HPDE6-E6E7 (cell line): Measurements from ENCODE around the gene CDC25C.

Source experiments
- DNase-seq: peaks from one replicate; pipeline ENCODE4 v3.0.0; 2011; ENCODE audit warnings: missing footprints; ENCODE audit errors: extremely low spot score

CDC25C gene

GRCh38 chr5:138331449-138332368 is at the start of gene CDC25C:
CDC25C (minus strand) TSS chr5:138331804; CDS start chr5:138331180, 624 bp downstream.
- DNase-seq: peak; percentile 97

- no peak for DNase-seq
These were observed 41.0 kb upstream of the CDC25C start for GRCh38 chr5:138372653-138373052.

- DNase-seq: no peak
These were observed 40.6 kb upstream of the CDC25C start for GRCh38 chr5:138372225-138372624.

GRCh38 chr5:138371454-138371853 is 39.9 kb upstream of the CDC25C start:
- no peak for DNase-seq

GRCh38 chr5:138370537-138370936 is 38.9 kb upstream of the CDC25C start:
- no peak for DNase-seq

GRCh38 chr5:138369706-138370105 is 38.1 kb upstream of the CDC25C start:
- no peak for DNase-seq

- no peak for DNase-seq
These were observed 37.7 kb upstream of the CDC25C start for GRCh38 chr5:138369261-138369660.

- no peak for DNase-seq
These were observed 35.2 kb upstream of the CDC25C start for GRCh38 chr5:138366632-138367382.

- no peak for DNase-seq
These were observed 33.0 kb upstream of the CDC25C start for GRCh38 chr5:138364576-138364975.

GRCh38 chr5:138360941-138361452 is 29.4 kb upstream of the CDC25C start:
- no peak for DNase-seq

GRCh38 chr5:138359621-138360020 is 28.0 kb upstream of the CDC25C start:
- DNase-seq: no peak

GRCh38 chr5:138354926-138355378 is 23.3 kb upstream of the CDC25C start:
- peak; percentile 59 for DNase-seq

- DNase-seq: no peak
These were observed 22.8 kb upstream of the CDC25C start for GRCh38 chr5:138354387-138354786.

- no peak for DNase-seq
These were observed 22.0 kb upstream of the CDC25C start for GRCh38 chr5:138353560-138354080.

- peak; percentile 35 for DNase-seq
These were observed 21.3 kb upstream of the CDC25C start for GRCh38 chr5:138352722-138353559.

GRCh38 chr5:138352071-138352721 is 20.6 kb upstream of the CDC25C start, which contains the start of gene KDM3B:
KDM3B (plus strand) TSS chr5:138352685; CDS start chr5:138352796, 111 bp downstream.
- peak; percentile 84 for DNase-seq

- no peak for DNase-seq
These were observed 19.9 kb upstream of the CDC25C start for GRCh38 chr5:138351517-138351916.

GRCh38 chr5:138351056-138351455 is 19.5 kb upstream of the CDC25C start:
- no peak for DNase-seq

GRCh38 chr5:138350563-138350890 is 18.9 kb upstream of the CDC25C start:
- no peak for DNase-seq

GRCh38 chr5:138349852-138350562 is 18.4 kb upstream of the CDC25C start:
- no peak for DNase-seq
